K562 (cell line): ENCODE measurements around the gene PRRC2A. TPM values are rescaled to one million over a fixed set of nuclear protein-coding genes. Genes with fewer than 3 reads are reported as not detected.

Experiments
- ATF7 ChIP-seq: fragments of 450-650 bp; IDR thresholded peaks from 2 replicates; pipeline ENCODE4 v1.7.1; 2014; ENCODE audit warnings: mild to moderate bottlenecking, moderate library complexity
- BDP1 ChIP-seq: IDR thresholded peaks from 3 replicates; pipeline ENCODE4 v1.6.1; 2011; ENCODE audit not compliant: insufficient read length, insufficient read depth
- CEBPB ChIP-seq: fragments of 450-650 bp; IDR thresholded peaks from 2 replicates; pipeline ENCODE4 v1.6.1; 2016; ENCODE audit warnings: missing genetic modification characterization, missing compliant biosample characterization
- CREBBP ChIP-seq: IDR thresholded peaks from one replicate; pipeline ENCODE4 v1.6.1; 2012; ENCODE audit warnings: low read depth, mild to moderate bottlenecking, control low read depth, inconsistent platforms, low read length
- ELF2 ChIP-seq: fragments of 250-450 bp; sonication (Bioruptor Pico); IDR thresholded peaks from 2 replicates; pipeline ENCODE4 v1.5.0; 2021; ENCODE audit warnings: mild to moderate bottlenecking
- ELK3 ChIP-seq: fragments of 450-650 bp; formaldehyde crosslinking; IDR thresholded peaks from 2 replicates; pipeline ENCODE4 v1.4.0; 2020; ENCODE audit warnings: mild to moderate bottlenecking
- EP300 ChIP-seq: IDR thresholded peaks from 2 replicates; pipeline ENCODE4 v1.6.1; 2012; ENCODE audit warnings: low read length, improper control_type of control experiment
- HES1 ChIP-seq: fragments of 450-650 bp; IDR thresholded peaks from 2 replicates; pipeline ENCODE4 v1.6.1; 2016; ENCODE audit warnings: low read depth, mild to moderate bottlenecking, moderate library complexity
- HMGN3 ChIP-seq: IDR thresholded peaks from 2 replicates; pipeline ENCODE4 v1.6.1; 2011; ENCODE audit warnings: borderline replicate concordance, low read depth, mild to moderate bottlenecking, mixed read lengths, low read length; ENCODE audit not compliant: insufficient read length; ENCODE audit errors: extremely low read depth
- KAT8 ChIP-seq: fragments of 450-650 bp; IDR thresholded peaks from 2 replicates; pipeline ENCODE4 v1.6.1; 2016; ENCODE audit warnings: low read depth, mild to moderate bottlenecking
- LARP7 ChIP-seq: fragments of 450-650 bp; IDR thresholded peaks from 2 replicates; pipeline ENCODE4 v1.6.1; 2016
- MBD2 ChIP-seq: sonication (generic); IDR thresholded peaks from 2 replicates; pipeline ENCODE4 v1.6.1; 2016; ENCODE audit warnings: low read depth, borderline replicate concordance
- POLR2B ChIP-seq: fragments of 450-650 bp; IDR thresholded peaks from 2 replicates; pipeline ENCODE4 v1.6.1; 2018; ENCODE audit warnings: low read depth; ENCODE audit not compliant: partially characterized antibody
- RAD51 ChIP-seq: fragments of 450-650 bp; IDR thresholded peaks from 2 replicates; pipeline ENCODE4 v1.7.1; 2016; ENCODE audit warnings: low read depth, mild to moderate bottlenecking, borderline replicate concordance
- SMARCB1 ChIP-seq: IDR thresholded peaks from 2 replicates; pipeline ENCODE4 v1.6.1; 2011; ENCODE audit warnings: improper control_type of control experiment, low read depth; ENCODE audit not compliant: insufficient read length
- SUPT5H ChIP-seq: fragments of 450-650 bp; IDR thresholded peaks from 2 replicates; pipeline ENCODE4 v1.6.1; 2016
- TBL1XR1 ChIP-seq, 2 experiments: IDR thresholded peaks; 2 replicates each; pipeline ENCODE4 v1.6.1; 2012; ENCODE audit warnings: improper control_type of control experiment in 2 of 2, low read length in 2 of 2, mild to moderate bottlenecking in 1 of 2
- TEAD4 ChIP-seq, 2 experiments: sonication (generic) in 1 of 2; formaldehyde crosslinking in 1 of 2; IDR thresholded peaks; 2 replicates each; pipeline versions ENCODE4 v1.6.1 to v1.8.0; 2012 to 2022; ENCODE audit warnings: borderline replicate concordance in 1 of 2, inconsistent platforms in 1 of 2, low read length in 1 of 2, mild to moderate bottlenecking in 1 of 2, missing genetic modification reagents in 1 of 2
- ZKSCAN3 ChIP-seq: fragments of 250-450 bp; sonication (Bioruptor Pico); IDR thresholded peaks from 2 replicates; pipeline ENCODE4 v1.4.0; 2020
- ZNF134 ChIP-seq: fragments of 250-450 bp; sonication (Bioruptor Pico); conservative IDR thresholded peaks from 2 replicates; pipeline ENCODE4 v1.4.0; 2020
- ZNF140 ChIP-seq: fragments of 250-450 bp; sonication (Bioruptor Pico); IDR thresholded peaks from 2 replicates; pipeline ENCODE4 v1.8.0; 2021; ENCODE audit warnings: moderate library complexity, mild to moderate bottlenecking, inconsistent platforms
- ZNF175 ChIP-seq: fragments of 200-800 bp; sonication (Bioruptor generic); IDR thresholded peaks from 2 replicates; pipeline ENCODE4 v1.6.1; 2016; ENCODE audit warnings: low read depth, mild to moderate bottlenecking, missing genetic modification characterization, missing compliant biosample characterization
- ZNF197 ChIP-seq: fragments of 200-800 bp; sonication (Bioruptor generic); IDR thresholded peaks from 2 replicates; pipeline ENCODE4 v1.6.1; 2016; ENCODE audit warnings: low read depth, missing genetic modification characterization, missing compliant biosample characterization
- ZNF232 ChIP-seq: sonication (generic); formaldehyde crosslinking; IDR thresholded peaks from 2 replicates; pipeline ENCODE4 v1.8.0; 2022; ENCODE audit warnings: mild to moderate bottlenecking, missing genetic modification reagents
- ZNF3 ChIP-seq: fragments of 250-450 bp; sonication (Bioruptor Pico); IDR thresholded peaks from 2 replicates; pipeline ENCODE4 v1.5.0; 2021; ENCODE audit warnings: mild to moderate bottlenecking, moderate library complexity
- ZNF551 ChIP-seq: fragments of 250-450 bp; sonication (Bioruptor Pico); IDR thresholded peaks from 2 replicates; pipeline ENCODE4 v1.5.0; 2021; ENCODE audit warnings: mild to moderate bottlenecking, moderate library complexity
- ZNF655 ChIP-seq: fragments of 250-450 bp; sonication (Bioruptor Pico); IDR thresholded peaks from 2 replicates; pipeline ENCODE4 v1.5.0; 2021
- ZNF764 ChIP-seq: fragments of 250-450 bp; sonication (Bioruptor Pico); IDR thresholded peaks from 2 replicates; pipeline ENCODE4 v1.4.0; 2020; ENCODE audit warnings: low read depth, mild to moderate bottlenecking, moderate library complexity
- polyA plus RNA-seq, 8 experiments: library from polyadenylated mRNA; depleted of rRNA in 4 of 8; stranded (reverse) in 5 of 8; unstranded in 3 of 8; fragments of >200 nt; fragmentation: Nextera tagmentation in 2 of 8; fragmentation: Illumina TruSeq in 1 of 8; extraction: Ambion mirVana in 2 of 8; extraction: Trizol in 1 of 8; gene quantifications; 2 replicates each; pipeline versions ENCODE4 v1.2.1 to v1.2.3, GENCODE V29; 2011 to 2014; ENCODE audit warnings: inconsistent platforms in 1 of 8, missing spikeins in 1 of 8
- total RNA-seq, 7 experiments: library from RNA; depleted of rRNA in 6 of 7; stranded (reverse); fragments of >200 nt in 6 of 7; fragmentation: Illumina TruSeq in 2 of 7; extraction: Trizol in 2 of 7; gene quantifications; 2 replicates each; pipeline versions ENCODE4 v1.2.1 to v1.2.3, GENCODE V29; 2011 to 2021; ENCODE audit warnings: low replicate concordance in 1 of 7

PRRC2A gene
- total and polyA plus RNA-seq, 9 of the 15 experiments (the other 6 are each of a cell fraction or from before 2014, with no cell fraction given), result 1.0 to 332 (median 63.0) TPM

- TF ChIP-seq ELF2 (CRISPR knock-in tag) (no peak; the same call in 1 of the 2 replicates), CEBPB (peak; percentile 71), RAD51 (no peak; the same call in 1 of the 2 replicates), KAT8 (peak; percentile 76; the same call in 1 of the 2 replicates), CREBBP (no peak), ZNF175 (CRISPR knock-in tag) (peak; percentile 86), HES1 (peak; percentile 76), BDP1 (no peak), POLR2B (peak; percentile 58), ZNF197 (CRISPR knock-in tag) (no peak), LARP7 (peak; percentile 64; the same call in 1 of the 2 replicates), ZNF134 (no peak), SUPT5H (peak; percentile 91; the same call in 1 of the 2 replicates), ATF7 (peak; percentile 87), HMGN3 (no peak), ZKSCAN3 (CRISPR knock-in tag) (no peak), TEAD4 (IDR thresholded peaks at IDR 0.05; ENCODE audit: low read length) (peak; percentile 74), TEAD4 (CRISPR knock-in tag; IDR thresholded peaks at IDR 0.05; ENCODE audit: borderline replicate concordance) (no peak), EP300 (peak; percentile 61), ZNF3 (CRISPR knock-in tag) (no peak), ZNF140 (no peak), ZNF232 (peak; percentile 71; the same call in 1 of the 2 replicates), ZNF551 (no peak), ZNF655 (no peak), TBL1XR1 (IDR thresholded peaks at IDR 0.05; ENCODE audit: low read length in 2 of 2) (peak in 1 of 2 experiments; percentile 54; a peak in 2 of 4 replicates), MBD2 (no peak), SMARCB1 (no peak), ELK3 (no peak; the same call in 1 of the 2 replicates), ZNF764 (no peak)
Observed at GRCh38 chr6:31664790-31665500, 44.4 kb downstream of the PRRC2A start, which contains the start of gene GPANK1 (continued).
